ENCODE results near the gene KIF12.

DNA sequence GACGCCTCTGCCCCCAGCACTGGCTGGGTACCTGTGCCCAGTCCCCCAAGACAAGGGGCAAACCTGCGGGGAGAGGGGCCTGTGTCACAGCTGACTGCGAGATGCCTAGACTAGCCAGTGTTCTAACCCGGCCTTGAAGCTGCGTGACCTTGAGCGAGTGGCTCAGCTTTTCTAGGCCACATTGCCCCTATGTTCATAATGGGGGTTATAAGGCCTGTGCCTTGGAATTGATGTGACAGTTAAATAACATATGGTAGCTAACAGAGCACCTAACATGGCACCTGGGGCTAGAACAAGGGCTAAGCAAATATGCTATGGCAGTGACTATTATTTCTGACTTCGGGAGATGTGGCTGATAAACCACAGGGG is 33.4 kb upstream of the KIF12 start:
- TF ChIP-seq, protein P1, sequence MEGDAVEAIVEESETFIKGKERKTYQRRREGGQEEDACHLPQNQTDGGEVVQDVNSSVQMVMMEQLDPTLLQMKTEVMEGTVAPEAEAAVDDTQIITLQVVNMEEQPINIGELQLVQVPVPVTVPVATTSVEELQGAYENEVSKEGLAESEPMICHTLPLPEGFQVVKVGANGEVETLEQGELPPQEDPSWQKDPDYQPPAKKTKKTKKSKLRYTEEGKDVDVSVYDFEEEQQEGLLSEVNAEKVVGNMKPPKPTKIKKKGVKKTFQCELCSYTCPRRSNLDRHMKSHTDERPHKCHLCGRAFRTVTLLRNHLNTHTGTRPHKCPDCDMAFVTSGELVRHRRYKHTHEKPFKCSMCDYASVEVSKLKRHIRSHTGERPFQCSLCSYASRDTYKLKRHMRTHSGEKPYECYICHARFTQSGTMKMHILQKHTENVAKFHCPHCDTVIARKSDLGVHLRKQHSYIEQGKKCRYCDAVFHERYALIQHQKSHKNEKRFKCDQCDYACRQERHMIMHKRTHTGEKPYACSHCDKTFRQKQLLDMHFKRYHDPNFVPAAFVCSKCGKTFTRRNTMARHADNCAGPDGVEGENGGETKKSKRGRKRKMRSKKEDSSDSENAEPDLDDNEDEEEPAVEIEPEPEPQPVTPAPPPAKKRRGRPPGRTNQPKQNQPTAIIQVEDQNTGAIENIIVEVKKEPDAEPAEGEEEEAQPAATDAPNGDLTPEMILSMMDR (IDR thresholded peaks at IDR 0.05; ENCODE audit: insufficient read depth, low read depth, low read length) = no peak
- TF ChIP-seq EZH2 (IDR thresholded peaks at IDR 0.05; ENCODE audit: insufficient read depth, low read length) = no peak

All from astrocyte (in vitro differentiated cells and primary cell).